ENCODE measurements around the gene PLA2G6. TPM values are rescaled to one million over a fixed set of nuclear protein-coding genes. Genes with fewer than 3 reads are reported as not detected.

The PLA2G6 gene
- total and polyA plus RNA-seq, 2 experiments from 2014 or later = 28.2 to 30.2 TPM

DNA sequence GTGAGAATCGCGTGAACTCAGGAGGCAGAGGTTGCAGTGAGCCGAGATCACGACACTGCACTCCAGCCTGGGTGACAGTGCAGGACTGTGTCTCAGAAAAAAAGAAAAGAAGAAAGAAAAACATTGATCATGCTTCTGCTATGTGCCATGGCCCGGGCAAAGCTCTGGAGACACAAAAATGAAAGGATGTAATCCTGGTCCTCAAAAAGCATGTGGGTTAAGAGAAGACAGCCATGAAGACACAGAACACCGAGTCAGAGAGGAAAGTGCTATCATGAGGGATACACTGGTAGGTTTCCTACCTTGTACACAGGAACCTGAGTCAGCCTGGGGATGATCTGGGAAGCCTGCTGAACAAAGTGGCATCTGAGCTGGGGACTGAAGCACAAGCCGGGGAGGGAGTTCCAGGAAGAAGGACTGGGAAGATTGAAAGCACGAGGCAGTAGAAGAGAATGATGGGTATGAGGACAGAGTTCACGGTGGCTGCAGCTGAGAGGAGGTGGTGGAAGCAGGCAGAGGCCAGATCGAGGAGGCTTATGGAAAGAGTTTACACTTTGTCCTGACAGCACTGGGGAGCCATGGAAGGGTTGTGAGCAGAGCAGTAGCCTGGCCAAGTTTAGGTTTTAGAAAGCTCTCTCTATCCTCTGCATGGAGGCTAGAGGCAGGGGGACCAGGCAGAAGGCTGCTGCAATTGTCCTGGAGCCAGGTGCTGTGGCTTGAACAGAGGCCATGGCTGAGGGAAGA is 10.3 kb upstream of the PLA2G6 start:
- no peak overlapping the region for H3K4me3 ChIP-seq
- TF ChIP-seq, protein P1, sequence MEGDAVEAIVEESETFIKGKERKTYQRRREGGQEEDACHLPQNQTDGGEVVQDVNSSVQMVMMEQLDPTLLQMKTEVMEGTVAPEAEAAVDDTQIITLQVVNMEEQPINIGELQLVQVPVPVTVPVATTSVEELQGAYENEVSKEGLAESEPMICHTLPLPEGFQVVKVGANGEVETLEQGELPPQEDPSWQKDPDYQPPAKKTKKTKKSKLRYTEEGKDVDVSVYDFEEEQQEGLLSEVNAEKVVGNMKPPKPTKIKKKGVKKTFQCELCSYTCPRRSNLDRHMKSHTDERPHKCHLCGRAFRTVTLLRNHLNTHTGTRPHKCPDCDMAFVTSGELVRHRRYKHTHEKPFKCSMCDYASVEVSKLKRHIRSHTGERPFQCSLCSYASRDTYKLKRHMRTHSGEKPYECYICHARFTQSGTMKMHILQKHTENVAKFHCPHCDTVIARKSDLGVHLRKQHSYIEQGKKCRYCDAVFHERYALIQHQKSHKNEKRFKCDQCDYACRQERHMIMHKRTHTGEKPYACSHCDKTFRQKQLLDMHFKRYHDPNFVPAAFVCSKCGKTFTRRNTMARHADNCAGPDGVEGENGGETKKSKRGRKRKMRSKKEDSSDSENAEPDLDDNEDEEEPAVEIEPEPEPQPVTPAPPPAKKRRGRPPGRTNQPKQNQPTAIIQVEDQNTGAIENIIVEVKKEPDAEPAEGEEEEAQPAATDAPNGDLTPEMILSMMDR (IDR thresholded peaks at IDR 0.05; ENCODE audit: poor library complexity) = no peak
- WGBS (ENCODE audit: low lambda C conversion rate, missing lambda C conversion rate) = 78% methylated on average over 9 of the region's 10 CpGs
- peak; percentile 54 for DNase-seq (ENCODE audit: low spot score)
- no peaks in the 10 kb centered on the region for H3K79me2 ChIP-seq
- H4K20me1 ChIP-seq (ENCODE audit: insufficient read depth, poor library complexity, severe bottlenecking) = no peaks in the 10 kb centered on the region
- H3K27me3 ChIP-seq = no peaks in the 10 kb centered on the region
- H3K27ac ChIP-seq = peak overlapping the region; percentile 44
- H2AFZ ChIP-seq = no peak overlapping the region
- no peaks in the 10 kb centered on the region for H3K9me3 ChIP-seq (ENCODE audit: low read depth)
- no peaks in the 10 kb centered on the region for H3K36me3 ChIP-seq (replicated peaks; ENCODE audit: insufficient read depth, low read depth)
- H3K4me2 ChIP-seq = peak overlapping the region; percentile 3
- H3K4me1 ChIP-seq (ENCODE audit: insufficient read depth) = peaks cover 13% of the 10 kb centered on the region
- H3K9me2 ChIP-seq (replicated peaks; ENCODE audit: insufficient read depth) = no peaks in the 10 kb centered on the region

DNA sequence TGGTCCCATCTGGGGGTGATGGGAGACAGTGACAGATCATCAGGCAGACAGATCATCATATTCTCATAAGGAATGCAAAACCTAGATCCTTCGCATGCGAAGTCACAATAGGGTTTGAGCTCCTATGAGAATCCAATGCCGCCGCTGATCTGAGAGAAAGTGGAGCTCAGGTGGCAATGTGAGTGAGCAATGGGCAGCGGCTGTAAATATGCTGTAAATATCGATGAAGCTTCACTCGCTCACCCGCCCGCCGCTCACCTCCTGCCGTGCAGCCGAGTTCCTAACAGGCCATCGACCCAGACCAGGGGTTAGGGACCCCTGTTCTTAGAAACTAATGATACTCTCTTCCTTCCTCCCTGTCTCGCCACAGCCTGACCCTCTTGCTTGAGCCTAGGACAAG is 9.4 kb upstream of the PLA2G6 start:
- DNase-seq (ENCODE audit: low spot score) = no peak
- Histone ChIP-seq H3K27me3 (no peaks in the 10 kb centered on the region), H3K9me3 (ENCODE audit: low read depth) (no peaks in the 10 kb centered on the region), H3K4me3 (no peak overlapping the region), H2AFZ (no peak overlapping the region), H3K9me2 (replicated peaks; ENCODE audit: insufficient read depth) (no peaks in the 10 kb centered on the region), H3K36me3 (replicated peaks; ENCODE audit: insufficient read depth, low read depth) (no peaks in the 10 kb centered on the region), H3K4me1 (ENCODE audit: insufficient read depth) (peaks cover 13% of the 10 kb centered on the region), H3K27ac (no peak overlapping the region), H3K4me2 (no peak overlapping the region), H4K20me1 (ENCODE audit: insufficient read depth, poor library complexity, severe bottlenecking) (no peaks in the 10 kb centered on the region), H3K79me2 (no peaks in the 10 kb centered on the region)
- TF ChIP-seq EZH2 (IDR thresholded peaks at IDR 0.05; ENCODE audit: borderline replicate concordance) = no peak
- no peak for TF ChIP-seq EZH2phosphoT487 (IDR thresholded peaks at IDR 0.05; ENCODE audit: low read depth, severe bottlenecking, unreplicated experiment)
- TF ChIP-seq, protein P1 (IDR thresholded peaks at IDR 0.05; ENCODE audit: poor library complexity) = no peak
- WGBS (ENCODE audit: low lambda C conversion rate, missing lambda C conversion rate) = 94% methylated on average over 14 of the region's 14 CpGs

DNA sequence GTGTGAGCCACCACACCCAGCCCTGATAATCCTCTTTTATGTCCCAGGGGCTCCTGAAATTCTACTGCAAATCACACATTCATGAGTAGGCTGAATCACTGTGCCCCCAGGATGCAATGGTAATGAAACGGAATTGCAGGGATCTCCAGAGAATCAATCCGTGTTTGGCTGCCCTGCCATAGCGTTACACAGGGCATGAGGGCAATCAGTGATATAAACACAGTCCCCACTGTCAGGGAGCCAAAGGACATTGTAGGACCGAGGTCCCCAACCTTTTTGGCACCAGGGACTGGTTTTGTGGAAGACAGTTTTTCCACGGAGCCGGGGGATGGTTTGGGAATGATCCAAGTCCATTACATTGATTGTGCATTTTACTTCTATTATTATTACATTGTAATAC is 9.0 kb upstream of the PLA2G6 start:
- no peaks in the 10 kb centered on the region for H3K9me2 ChIP-seq (replicated peaks; ENCODE audit: insufficient read depth)
- H3K4me1 ChIP-seq (ENCODE audit: insufficient read depth) = peaks cover 13% of the 10 kb centered on the region
- no peaks in the 10 kb centered on the region for H3K36me3 ChIP-seq (replicated peaks; ENCODE audit: insufficient read depth, low read depth)
- 79% methylated on average over 6 of the region's 6 CpGs for WGBS (ENCODE audit: low lambda C conversion rate, missing lambda C conversion rate)
- H3K4me3 ChIP-seq = no peak overlapping the region
- no peak overlapping the region for H3K4me2 ChIP-seq
- no peak overlapping the region for H2AFZ ChIP-seq
- H3K9me3 ChIP-seq (ENCODE audit: low read depth) = no peaks in the 10 kb centered on the region
- H3K27me3 ChIP-seq = no peaks in the 10 kb centered on the region
- H4K20me1 ChIP-seq (ENCODE audit: insufficient read depth, poor library complexity, severe bottlenecking) = no peaks in the 10 kb centered on the region
- no peaks in the 10 kb centered on the region for H3K79me2 ChIP-seq
- DNase-seq (ENCODE audit: low spot score) = no peak
- H3K27ac ChIP-seq = no peak overlapping the region
- TF ChIP-seq EZH2 (IDR thresholded peaks at IDR 0.05; ENCODE audit: borderline replicate concordance) = no peak
- TF ChIP-seq EZH2phosphoT487 (IDR thresholded peaks at IDR 0.05; ENCODE audit: low read depth, severe bottlenecking, unreplicated experiment) = no peak
- TF ChIP-seq, protein P1 (IDR thresholded peaks at IDR 0.05; ENCODE audit: poor library complexity) = no peak

Data from hepatocyte (in vitro differentiated cells).